GM12874 (cell line): ENCODE measurements around the gene ZFAND5.

Experiments
- TF ChIP-seq, protein P1 (sequence below): IDR thresholded peaks from 2 replicates; pipeline ENCODE4 v1.5.1; 2011; ENCODE audit warnings: low read depth, mild to moderate bottlenecking, control low read depth, low read length, moderate library complexity; ENCODE audit not compliant: insufficient read depth

ZFAND5 gene

DNA sequence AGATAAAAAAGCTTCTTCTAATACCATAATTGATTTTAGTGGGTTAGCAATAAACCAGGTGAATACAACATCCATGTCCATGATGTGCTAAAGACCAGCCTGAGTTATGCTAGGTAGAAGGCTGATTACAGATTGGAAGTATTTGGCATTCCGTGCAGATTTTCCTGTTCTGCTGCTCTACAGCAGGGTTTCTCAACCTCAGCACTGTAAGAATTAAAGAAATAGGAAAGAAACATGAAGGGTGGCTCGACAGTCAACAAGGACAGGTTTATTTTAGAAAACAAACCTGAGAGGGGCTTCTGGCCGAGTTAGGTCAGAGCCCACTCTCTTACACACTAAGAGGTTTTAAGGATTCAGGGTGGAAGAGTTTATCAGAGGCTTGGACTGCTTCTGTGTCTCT is 42.3 kb downstream of the ZFAND5 start:
- TF ChIP-seq, protein P1, sequence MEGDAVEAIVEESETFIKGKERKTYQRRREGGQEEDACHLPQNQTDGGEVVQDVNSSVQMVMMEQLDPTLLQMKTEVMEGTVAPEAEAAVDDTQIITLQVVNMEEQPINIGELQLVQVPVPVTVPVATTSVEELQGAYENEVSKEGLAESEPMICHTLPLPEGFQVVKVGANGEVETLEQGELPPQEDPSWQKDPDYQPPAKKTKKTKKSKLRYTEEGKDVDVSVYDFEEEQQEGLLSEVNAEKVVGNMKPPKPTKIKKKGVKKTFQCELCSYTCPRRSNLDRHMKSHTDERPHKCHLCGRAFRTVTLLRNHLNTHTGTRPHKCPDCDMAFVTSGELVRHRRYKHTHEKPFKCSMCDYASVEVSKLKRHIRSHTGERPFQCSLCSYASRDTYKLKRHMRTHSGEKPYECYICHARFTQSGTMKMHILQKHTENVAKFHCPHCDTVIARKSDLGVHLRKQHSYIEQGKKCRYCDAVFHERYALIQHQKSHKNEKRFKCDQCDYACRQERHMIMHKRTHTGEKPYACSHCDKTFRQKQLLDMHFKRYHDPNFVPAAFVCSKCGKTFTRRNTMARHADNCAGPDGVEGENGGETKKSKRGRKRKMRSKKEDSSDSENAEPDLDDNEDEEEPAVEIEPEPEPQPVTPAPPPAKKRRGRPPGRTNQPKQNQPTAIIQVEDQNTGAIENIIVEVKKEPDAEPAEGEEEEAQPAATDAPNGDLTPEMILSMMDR, result no peak

DNA sequence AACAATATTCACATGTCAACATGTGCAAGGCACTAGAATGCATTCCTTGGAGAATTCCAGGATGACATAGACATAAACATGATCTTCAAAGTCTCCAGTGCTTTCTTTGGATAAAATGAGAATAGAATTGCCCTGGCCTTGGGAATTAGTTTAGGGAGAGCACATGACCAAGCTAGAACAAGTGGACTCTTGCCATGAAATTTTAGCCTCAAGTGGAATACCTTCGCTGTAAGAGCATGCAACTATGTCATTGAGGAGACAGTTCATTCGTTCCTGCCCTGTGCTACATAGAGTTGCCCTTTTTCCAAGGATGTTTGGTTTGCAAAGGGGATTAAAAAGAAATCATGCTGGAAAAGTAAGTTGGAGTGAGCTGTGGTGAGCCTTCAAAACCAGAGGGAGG is 42.7 kb downstream of the ZFAND5 start:
- TF ChIP-seq, protein P1, result no peak

DNA sequence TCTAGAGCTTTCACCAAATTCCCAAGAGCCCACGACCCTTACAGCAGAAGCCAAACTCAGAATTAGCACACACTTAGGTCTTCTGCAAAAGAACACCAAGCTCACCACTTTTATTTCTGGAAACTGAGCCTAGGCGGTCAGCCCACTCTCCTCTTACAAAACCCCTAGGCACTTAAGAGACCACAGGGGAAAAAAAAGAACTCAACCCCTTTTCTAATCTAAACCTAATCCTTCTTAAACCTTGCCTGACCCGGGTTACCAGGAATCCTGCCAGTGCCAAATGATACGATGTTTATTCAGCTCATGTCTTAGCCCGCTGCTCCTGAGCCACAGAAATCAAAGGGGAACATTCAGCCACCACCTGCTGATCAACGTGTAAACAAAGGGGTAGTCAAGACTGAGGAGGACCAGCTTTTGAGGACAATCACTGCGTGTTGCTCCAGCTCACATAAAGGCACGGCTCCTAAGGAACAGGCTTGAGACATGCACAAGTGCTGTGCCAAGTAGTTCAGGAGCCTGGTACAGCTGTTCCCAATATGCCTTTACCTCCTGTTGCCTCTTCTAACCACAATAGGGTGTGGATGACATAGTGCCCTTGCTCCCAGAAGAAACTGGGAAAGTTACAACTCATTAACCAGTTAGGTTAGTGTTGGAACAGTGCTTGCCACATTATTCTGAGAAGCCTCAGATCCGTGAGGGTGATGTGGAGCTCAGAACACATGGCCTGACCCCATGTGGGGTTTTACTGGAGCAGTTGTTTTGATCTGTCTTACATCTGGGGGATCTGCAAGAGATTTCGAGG is 49.3 kb downstream of the ZFAND5 start:
- TF ChIP-seq, protein P1, result no peak

DNA sequence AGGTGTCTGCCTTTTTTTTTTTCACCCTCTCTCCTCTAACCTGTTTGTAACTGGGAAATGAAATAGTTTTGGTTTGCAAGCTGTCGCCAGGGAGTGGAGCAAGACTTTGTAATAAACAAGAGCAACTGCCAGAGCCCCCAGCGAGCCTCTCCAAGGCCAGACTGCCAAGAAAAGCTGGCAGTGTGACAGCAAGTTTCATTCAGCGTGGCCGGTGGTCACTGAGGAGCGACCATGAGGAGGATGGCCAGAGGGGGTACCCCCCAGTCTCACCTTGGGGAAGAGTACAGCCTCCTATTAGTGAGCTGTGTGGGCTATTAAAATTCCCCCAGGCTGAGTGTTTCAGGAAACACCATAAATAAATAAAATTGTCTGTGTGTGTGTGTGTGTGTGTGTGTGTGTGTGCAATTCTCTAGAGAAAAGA is 49.9 kb downstream of the ZFAND5 start:
- TF ChIP-seq, protein P1, result no peak

DNA sequence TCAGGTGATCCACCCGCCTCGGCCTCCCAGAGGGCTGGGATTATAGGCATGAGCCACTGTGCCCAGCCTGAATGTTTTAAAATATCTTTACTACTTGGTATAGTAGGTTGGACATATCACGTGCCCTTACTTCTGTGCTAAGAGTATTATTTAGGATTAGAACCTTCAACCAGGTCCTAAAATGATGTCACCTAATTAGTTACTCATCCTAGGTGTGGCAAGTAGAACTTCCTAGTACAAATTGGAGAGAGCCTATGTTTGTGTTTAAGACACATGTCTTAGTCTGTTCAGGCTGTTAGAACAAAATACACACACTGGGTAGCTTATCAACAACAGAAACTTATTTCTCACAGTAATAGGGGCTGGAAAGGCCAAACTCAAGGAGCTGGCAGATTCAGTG is 51.5 kb downstream of the ZFAND5 start:
- TF ChIP-seq, protein P1, result no peak

DNA sequence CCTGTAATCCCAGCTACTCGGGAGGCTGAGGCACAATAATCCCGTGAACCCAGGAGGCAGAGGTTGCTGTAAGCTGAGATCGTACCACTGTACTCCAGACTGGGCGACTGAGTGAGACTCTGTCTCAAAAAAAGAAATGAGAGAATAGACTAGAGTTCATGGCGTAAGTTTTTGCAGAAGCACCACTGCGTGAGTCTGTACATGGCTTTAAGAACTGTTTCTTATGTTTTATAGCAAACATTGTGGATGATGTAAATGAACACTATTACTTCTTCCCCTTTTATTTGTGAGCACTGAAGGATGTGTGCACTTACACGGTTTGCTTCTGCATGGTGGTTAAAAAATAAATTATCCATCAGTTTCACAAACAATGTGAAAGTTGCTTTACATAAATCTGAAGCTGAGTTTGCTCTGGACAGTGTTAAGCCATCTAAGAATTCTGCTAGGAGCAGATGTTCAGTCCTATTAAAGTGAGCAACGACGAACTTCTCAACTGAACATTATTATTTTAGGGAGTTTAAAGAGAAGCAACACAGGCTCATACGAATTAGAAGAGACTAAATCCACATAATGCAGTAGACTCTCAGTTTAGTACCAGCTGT is 52.5 kb downstream of the ZFAND5 start:
- TF ChIP-seq, protein P1, result no peak

DNA sequence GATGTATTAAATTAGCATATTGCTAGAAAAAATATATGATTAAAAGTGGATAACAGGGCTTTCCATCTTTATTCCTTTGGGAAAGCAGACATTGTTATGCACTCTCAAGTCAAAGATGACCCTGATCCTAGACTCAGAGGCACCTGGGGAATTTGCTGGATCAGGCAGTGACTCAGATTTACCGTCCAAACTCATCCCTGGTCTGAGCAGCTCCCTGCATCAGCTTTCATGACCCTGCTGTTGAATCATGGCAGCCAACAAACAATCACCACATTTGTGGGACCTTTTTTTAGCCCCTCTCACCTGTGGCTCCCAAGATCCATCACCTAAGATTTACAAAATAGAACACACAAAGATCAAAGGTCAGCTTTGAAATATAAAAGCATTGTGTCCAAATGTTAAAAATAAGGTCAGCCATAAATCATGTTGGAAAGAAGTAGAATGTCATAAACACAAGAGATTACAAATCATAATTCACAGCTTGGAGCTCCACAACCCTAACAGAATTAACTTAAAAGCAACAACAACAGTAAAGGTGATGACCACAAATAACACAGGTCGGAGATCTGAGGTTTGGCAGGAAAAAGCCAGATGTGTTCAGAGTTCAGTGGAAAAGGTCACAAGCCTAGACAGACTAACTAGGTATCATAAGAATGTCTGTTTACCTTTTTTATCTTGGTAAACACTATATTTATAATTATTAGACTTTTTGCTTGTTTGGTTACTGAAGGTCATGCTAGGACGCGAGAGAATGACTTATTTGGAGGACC is 55.5 kb downstream of the ZFAND5 start:
- TF ChIP-seq, protein P1, result no peak
